ENCODE results near the gene PROKR2.

Gene PROKR2

DNA sequence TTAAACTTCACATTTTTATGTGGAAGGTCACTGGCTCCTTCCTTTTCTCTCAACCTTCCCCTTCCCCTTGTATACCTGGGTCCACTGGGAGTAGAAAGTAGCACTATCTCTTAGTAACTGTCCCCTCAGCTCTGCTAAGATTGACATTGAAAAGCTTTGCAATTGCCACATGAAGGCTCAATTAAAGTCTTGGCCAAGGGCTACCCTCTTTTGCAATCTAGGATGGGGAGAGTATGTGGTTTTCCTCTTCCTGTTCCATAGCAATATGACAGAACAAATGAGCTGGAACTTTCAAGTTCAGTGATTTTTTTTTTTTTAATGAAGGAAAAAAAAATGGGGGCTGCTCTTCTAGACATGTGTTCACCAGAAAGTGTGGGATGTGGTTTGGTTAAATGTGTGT is 37.1 kb downstream of the PROKR2 start:
- DNase-seq, result no peak

- DNase-seq, result no peak
Measured at GRCh38 chr20:5272268-5272667, 44.5 kb downstream of the PROKR2 start.

GRCh38 chr20:5270603-5271002 is 46.2 kb downstream of the PROKR2 start:
- DNase-seq, result no peak

- no peak for DNase-seq
Measured at GRCh38 chr20:5268449-5268848, 48.3 kb downstream of the PROKR2 start.

DNA sequence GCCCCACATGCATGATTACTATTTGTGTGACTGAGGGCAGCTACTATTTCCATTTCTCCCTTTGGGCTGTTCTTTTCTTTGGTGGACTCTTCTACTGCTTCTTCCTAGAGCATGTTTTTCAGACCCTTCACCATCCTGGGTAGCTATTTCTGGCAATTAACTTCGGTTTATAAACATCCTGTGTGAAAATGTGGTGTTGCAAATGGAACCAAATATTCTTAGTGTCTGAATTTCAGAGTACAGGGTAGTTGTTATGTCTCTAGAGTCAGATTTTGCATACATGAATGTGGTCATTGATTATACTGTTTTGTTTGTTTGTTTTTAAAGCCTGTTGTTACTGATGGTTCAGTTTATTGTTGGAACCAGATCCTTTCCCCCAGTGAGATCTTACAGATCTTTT is 49.7 kb downstream of the PROKR2 start:
- no peak for DNase-seq

Measured in fibroblast of skin of right biceps (primary cell).